Measurements from ENCODE around the gene LAMC1.
A peak's percentile ranks its signal among the peaks of the same experiment; 100 is the strongest.

Gene LAMC1

DNA sequence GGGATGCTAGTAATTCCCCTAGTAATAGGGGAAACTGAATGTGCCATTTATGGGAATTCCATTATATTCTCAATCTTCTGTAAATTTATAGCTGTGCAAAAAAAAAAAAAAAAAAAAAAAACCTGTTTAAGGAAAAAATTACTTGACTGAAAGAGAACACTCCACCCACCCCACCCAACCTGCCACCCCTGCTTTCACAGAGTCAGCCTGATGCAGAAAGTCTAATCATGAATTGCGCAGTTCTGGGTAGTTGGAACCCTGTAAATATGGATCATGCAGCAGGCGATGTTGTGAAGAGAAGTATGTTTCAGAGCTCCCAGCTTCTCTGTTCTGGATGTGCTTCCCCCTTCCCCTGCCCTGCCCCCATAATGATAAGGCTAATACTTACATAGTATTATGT, 143.2 kb downstream of the LAMC1 start:
- intact Hi-C loops (cut with DNase I; ENCODE audit: low total_unique reads): no loop called here
- TF ChIP-seq, protein P1, sequence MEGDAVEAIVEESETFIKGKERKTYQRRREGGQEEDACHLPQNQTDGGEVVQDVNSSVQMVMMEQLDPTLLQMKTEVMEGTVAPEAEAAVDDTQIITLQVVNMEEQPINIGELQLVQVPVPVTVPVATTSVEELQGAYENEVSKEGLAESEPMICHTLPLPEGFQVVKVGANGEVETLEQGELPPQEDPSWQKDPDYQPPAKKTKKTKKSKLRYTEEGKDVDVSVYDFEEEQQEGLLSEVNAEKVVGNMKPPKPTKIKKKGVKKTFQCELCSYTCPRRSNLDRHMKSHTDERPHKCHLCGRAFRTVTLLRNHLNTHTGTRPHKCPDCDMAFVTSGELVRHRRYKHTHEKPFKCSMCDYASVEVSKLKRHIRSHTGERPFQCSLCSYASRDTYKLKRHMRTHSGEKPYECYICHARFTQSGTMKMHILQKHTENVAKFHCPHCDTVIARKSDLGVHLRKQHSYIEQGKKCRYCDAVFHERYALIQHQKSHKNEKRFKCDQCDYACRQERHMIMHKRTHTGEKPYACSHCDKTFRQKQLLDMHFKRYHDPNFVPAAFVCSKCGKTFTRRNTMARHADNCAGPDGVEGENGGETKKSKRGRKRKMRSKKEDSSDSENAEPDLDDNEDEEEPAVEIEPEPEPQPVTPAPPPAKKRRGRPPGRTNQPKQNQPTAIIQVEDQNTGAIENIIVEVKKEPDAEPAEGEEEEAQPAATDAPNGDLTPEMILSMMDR (IDR thresholded peaks at IDR 0.05): no peak
- Histone ChIP-seq H3K27ac (no peak overlapping the region), H3K4me3 (no peak overlapping the region), H3K36me3 (no peaks in the 10 kb centered on the region), H3K27me3 (no peaks in the 10 kb centered on the region), H3K4me1 (peaks cover 0 to 6% (median 2%) of the 10 kb centered on the region in 4 donors), H3K9me3 (no peaks in the 10 kb centered on the region)
- DNase-seq: no peak

DNA sequence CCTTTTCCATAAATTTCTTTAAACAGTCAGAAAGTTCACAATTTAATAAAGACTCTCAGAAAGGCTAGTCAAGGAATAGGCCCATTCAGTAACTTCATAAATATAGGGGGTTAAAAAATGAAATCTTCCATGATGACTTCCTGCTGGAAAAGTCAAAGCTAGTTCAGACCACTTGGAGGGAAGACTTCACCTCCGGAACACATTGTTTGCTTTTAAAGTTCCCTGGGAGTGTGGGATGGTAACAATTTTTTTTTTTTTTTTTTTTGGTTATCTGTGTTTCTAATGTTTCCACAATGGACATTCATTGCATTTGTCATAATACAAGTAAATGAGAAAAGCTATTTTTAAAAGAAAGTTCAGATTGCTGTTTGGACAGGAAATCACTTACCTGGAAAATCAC, 144.5 kb downstream of the LAMC1 start:
- Histone ChIP-seq H3K27ac (no peak overlapping the region), H3K4me1 (peaks cover 0 to 6% (median 2%) of the 10 kb centered on the region in 4 donors), H3K36me3 (no peaks in the 10 kb centered on the region), H3K4me3 (no peak overlapping the region), H3K27me3 (no peaks in the 10 kb centered on the region), H3K9me3 (no peaks in the 10 kb centered on the region)
- DNase-seq: no peak
- intact Hi-C loops (cut with DNase I; ENCODE audit: low total_unique reads): no loop called here
- TF ChIP-seq, protein P1 (IDR thresholded peaks at IDR 0.05): no peak

DNA sequence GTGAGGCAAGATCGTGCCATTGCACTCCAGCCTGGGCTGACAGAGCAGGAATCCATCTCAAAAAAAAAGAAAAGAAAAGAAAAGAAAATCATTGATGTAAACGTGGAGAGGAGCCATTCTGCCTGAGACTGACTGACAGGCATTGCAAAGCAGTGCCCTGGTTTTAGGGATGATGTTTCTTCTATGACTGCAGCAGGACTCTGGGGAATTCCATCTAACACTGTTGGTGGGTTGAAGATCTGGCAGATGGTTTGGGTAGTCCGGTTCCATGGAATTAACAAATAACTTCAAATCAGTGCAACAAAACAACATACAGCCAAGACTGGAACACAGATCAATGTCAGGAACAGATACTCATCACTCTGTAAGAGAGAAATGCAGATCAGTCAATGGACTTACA, 145.1 kb downstream of the LAMC1 start:
- Histone ChIP-seq H3K4me3 (no peak overlapping the region), H3K27ac (no peak overlapping the region), H3K4me1 (peaks cover 0 to 6% (median 2%) of the 10 kb centered on the region in 4 donors), H3K36me3 (no peaks in the 10 kb centered on the region), H3K9me3 (no peaks in the 10 kb centered on the region), H3K27me3 (no peaks in the 10 kb centered on the region)
- TF ChIP-seq, protein P1 (IDR thresholded peaks at IDR 0.05): no peak
- DNase-seq: no peak
- intact Hi-C loops (cut with DNase I; ENCODE audit: low total_unique reads): no loop called here

DNA sequence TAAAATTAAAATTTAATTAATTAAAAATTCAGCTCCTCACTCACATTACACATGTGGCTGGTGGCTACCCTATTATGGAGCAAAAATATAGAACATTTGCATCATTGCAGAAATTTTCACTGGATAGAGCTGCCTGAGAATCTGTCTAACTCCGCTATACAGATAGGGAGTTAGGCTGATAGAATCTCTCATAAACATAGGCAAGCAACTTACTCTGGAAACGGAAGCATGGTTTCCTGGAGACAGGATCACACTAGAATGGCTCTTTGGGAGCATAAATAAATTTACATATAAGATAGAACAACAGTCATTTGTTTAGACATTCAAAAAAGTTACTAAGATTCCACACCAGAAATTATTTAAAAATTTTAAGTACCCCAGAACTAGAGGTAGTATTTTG, 150.6 kb downstream of the LAMC1 start:
- no peak for DNase-seq
- intact Hi-C loops (cut with DNase I; ENCODE audit: low total_unique reads): no loop called here
- no peaks in the 10 kb centered on the region for H3K27me3 ChIP-seq
- no peaks in the 10 kb centered on the region for H3K36me3 ChIP-seq
- H3K4me3 ChIP-seq: no peak overlapping the region
- peaks cover 0 to 10% (median 0%) of the 10 kb centered on the region in 4 donors for H3K4me1 ChIP-seq
- no peaks in the 10 kb centered on the region for H3K9me3 ChIP-seq
- TF ChIP-seq, protein P1 (IDR thresholded peaks at IDR 0.05): no peak
- no peak overlapping the region for H3K27ac ChIP-seq

DNA sequence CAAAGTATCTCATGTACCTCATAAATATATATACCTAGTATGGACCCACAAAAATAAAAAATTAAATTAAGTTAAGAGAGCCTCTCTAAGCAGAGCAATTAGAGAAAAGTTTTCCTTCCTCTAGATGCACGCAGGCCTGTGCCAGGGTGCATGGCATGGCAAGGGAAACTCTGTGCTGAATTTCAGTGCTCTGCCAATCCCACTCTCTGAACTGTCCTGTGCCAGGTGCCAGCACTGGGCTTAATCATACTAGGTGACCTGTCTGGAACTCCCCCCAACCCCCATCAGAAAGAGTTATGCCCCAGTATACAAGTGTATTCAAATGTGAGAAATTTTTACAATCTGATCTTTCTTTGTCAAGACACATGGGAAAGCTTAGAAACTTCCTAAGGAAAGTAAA, 152.4 kb downstream of the LAMC1 start:
- intact Hi-C loops (cut with DNase I; ENCODE audit: low total_unique reads): no loop called here
- Histone ChIP-seq H3K4me1 (peaks cover 5 to 28% (median 11%) of the 10 kb centered on the region in 4 donors), H3K9me3 (no peaks in the 10 kb centered on the region), H3K4me3 (no peak overlapping the region), H3K27me3 (no peaks in the 10 kb centered on the region), H3K27ac (no peak overlapping the region), H3K36me3 (no peaks in the 10 kb centered on the region)
- DNase-seq: no peak
- TF ChIP-seq, protein P1 (IDR thresholded peaks at IDR 0.05): no peak

DNA sequence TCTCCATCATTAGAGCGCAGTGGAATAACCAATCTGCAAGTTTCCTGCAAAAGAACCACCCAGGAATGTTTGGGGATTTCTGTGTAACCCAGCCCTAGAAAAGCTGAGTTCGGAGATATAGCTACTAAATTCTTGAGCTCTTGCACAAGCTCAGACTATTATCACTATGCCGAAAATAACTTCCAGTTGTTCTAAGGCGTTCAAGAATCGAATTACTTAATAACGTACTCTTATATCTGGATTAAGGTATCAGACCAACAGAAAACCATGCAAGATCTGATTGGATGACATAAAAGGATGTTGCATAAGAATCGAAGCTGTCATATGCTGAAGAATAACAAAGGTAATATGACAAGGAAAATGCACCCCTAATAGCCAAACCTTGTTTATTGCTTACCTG, 155.3 kb downstream of the LAMC1 start:
- DNase-seq: no peak
- TF ChIP-seq, protein P1 (IDR thresholded peaks at IDR 0.05): no peak
- Histone ChIP-seq H3K27ac (peak overlapping the region; percentile 69 to 75), H3K4me1 (peaks cover 7 to 41% (median 16%) of the 10 kb centered on the region in 4 donors), H3K36me3 (no peaks in the 10 kb centered on the region), H3K9me3 (no peaks in the 10 kb centered on the region), H3K27me3 (no peaks in the 10 kb centered on the region), H3K4me3 (no peak overlapping the region)
- intact Hi-C loops (cut with DNase I; ENCODE audit: low total_unique reads): no loop called here

Measured in tibial artery (tissue), 4 donors.